GM21515 (cell line): ENCODE results near the gene TBC1D22A.

ENCODE experiments used
- ATAC-seq: cut with Tn5 transposase; IDR thresholded peaks from one replicate; pipeline ENCODE4 v1.9.1; 2021; ENCODE audit not compliant: unreplicated experiment

TBC1D22A gene

GRCh38 chr22:46854125-46854870 lies 91.8 kb downstream of the TBC1D22A start:
- ATAC-seq: no peak

- ATAC-seq: no peak
These were observed 93.2 kb downstream of the TBC1D22A start for GRCh38 chr22:46855681-46856080.

GRCh38 chr22:46856661-46857060 lies 94.2 kb downstream of the TBC1D22A start:
- ATAC-seq: no peak

GRCh38 chr22:46857142-46857884 lies 94.9 kb downstream of the TBC1D22A start:
- no peak for ATAC-seq

- no peak for ATAC-seq
These were observed 95.4 kb downstream of the TBC1D22A start for GRCh38 chr22:46857885-46858143.

GRCh38 chr22:46858181-46858771 lies 95.8 kb downstream of the TBC1D22A start:
- no peak for ATAC-seq

- no peak for ATAC-seq
These were observed 98.1 kb downstream of the TBC1D22A start for GRCh38 chr22:46860562-46860961.

GRCh38 chr22:46861468-46862367 lies 99.3 kb downstream of the TBC1D22A start:
- no peak for ATAC-seq

- no peak for ATAC-seq
These were observed 100.2 kb downstream of the TBC1D22A start for GRCh38 chr22:46862418-46863324.

GRCh38 chr22:46863794-46864193 lies 101.3 kb downstream of the TBC1D22A start:
- no peak for ATAC-seq

- no peak for ATAC-seq
These were observed 102.0 kb downstream of the TBC1D22A start for GRCh38 chr22:46864314-46865051.

- ATAC-seq: no peak
These were observed 102.6 kb downstream of the TBC1D22A start for GRCh38 chr22:46865052-46865434.

GRCh38 chr22:46865642-46866041 lies 103.2 kb downstream of the TBC1D22A start:
- ATAC-seq: no peak

- no peak for ATAC-seq
These were observed 104.1 kb downstream of the TBC1D22A start for GRCh38 chr22:46866591-46866990.

- ATAC-seq: no peak
These were observed 104.7 kb downstream of the TBC1D22A start for GRCh38 chr22:46867106-46867505.

- ATAC-seq: no peak
These were observed 106.9 kb downstream of the TBC1D22A start for GRCh38 chr22:46869329-46869728.

GRCh38 chr22:46869831-46870441 lies 107.5 kb downstream of the TBC1D22A start:
- no peak for ATAC-seq

GRCh38 chr22:46871826-46872225 lies 109.4 kb downstream of the TBC1D22A start:
- no peak for ATAC-seq

GRCh38 chr22:46875089-46875488 lies 112.6 kb downstream of the TBC1D22A start:
- no peak for ATAC-seq
